Smooth muscle cell (in vitro differentiated cells): ENCODE measurements around the gene SALL1. TPM values are rescaled to one million over a fixed set of nuclear protein-coding genes. Genes with fewer than 3 reads are reported as not detected.

Experiments
- DNase-seq: peaks from one replicate; lab custom pipeline; 2025; ENCODE audit not compliant: unreplicated experiment; lab: John Stamatoyannopoulos, UW
- H2AFZ ChIP-seq: fragments of 200-600 bp; sonication (generic); 2 replicates; pipeline ENCODE4 v1.6.0; 2016; ENCODE audit warnings: antibody characterized with exemption, low read depth, mild to moderate bottlenecking
- H3F3A ChIP-seq: fragments of 200-600 bp; sonication (generic); 2 replicates; pipeline ENCODE4 v1.6.0; 2017; ENCODE audit warnings: antibody characterized with exemption, low read depth
- H3K27ac ChIP-seq: fragments of 200-600 bp; sonication (generic); 2 replicates; pipeline ENCODE4 v1.5.1; 2016; ENCODE audit warnings: low read depth, mild to moderate bottlenecking
- H3K27me3 ChIP-seq: fragments of 200-600 bp; sonication (generic); 2 replicates; pipeline ENCODE4 v1.6.1; 2016; ENCODE audit warnings: low read depth, mild to moderate bottlenecking
- H3K36me3 ChIP-seq: fragments of 200-600 bp; sonication (generic); 2 replicates; pipeline ENCODE4 v1.5.1; 2016; ENCODE audit warnings: low read depth
- H3K4me1 ChIP-seq: fragments of 200-600 bp; sonication (generic); 2 replicates; pipeline ENCODE4 v1.5.1; 2016; ENCODE audit warnings: low read depth
- H3K4me2 ChIP-seq: fragments of 200-600 bp; sonication (generic); 2 replicates; pipeline ENCODE4 v1.6.0; 2016; ENCODE audit warnings: mild to moderate bottlenecking
- H3K4me3 ChIP-seq: fragments of 200-600 bp; sonication (generic); 2 replicates; pipeline ENCODE4 v1.5.1; 2016; ENCODE audit warnings: mild to moderate bottlenecking
- H3K79me2 ChIP-seq: fragments of 200-600 bp; sonication (generic); 2 replicates; pipeline ENCODE4 v1.6.0; 2016; ENCODE audit warnings: low read depth, mild to moderate bottlenecking
- H3K9ac ChIP-seq: fragments of 200-600 bp; sonication (generic); 2 replicates; pipeline ENCODE4 v1.6.0; 2016; ENCODE audit warnings: low read depth
- H3K9me3 ChIP-seq: fragments of 200-600 bp; sonication (generic); replicated peaks from 2 replicates; pipeline ENCODE4 v1.5.1; 2016; ENCODE audit warnings: low read depth
- H4K20me1 ChIP-seq: fragments of 200-600 bp; sonication (generic); 2 replicates; pipeline ENCODE4 v1.6.0; 2016; ENCODE audit warnings: low read depth
- CTCF ChIP-seq: fragments of 200-600 bp; sonication (generic); IDR thresholded peaks from 2 replicates; pipeline ENCODE4 v1.5.1; 2017; ENCODE audit warnings: borderline replicate concordance, mild to moderate bottlenecking, antibody characterized with exemption; ENCODE audit not compliant: insufficient read depth, poor library complexity, severe bottlenecking
- WGBS: methylation state at CpG from one replicate; pipeline ENCODE4 v1.1.7; 2016; ENCODE audit warnings: low lambda C conversion rate; 5-methylcytosine and 5-hydroxymethylcytosine counted together
- polyA plus RNA-seq: library from polyadenylated mRNA; unstranded; fragments of >200 nt; fragmentation: Nextera tagmentation; extraction: Ambion mirVana; gene quantifications from 2 replicates; pipeline ENCODE4 v1.2.1, GENCODE V29; 2016
- total RNA-seq: library from RNA; depleted of rRNA; stranded (reverse); fragments of >200 nt; gene quantifications from 2 replicates; pipeline ENCODE4 v1.2.3, GENCODE V29; 2014

Gene SALL1
- total and polyA plus RNA-seq, 2 experiments from 2014 or later, result 1.6 to 6.2 TPM

- no peaks in the 10 kb centered on the region for H3K79me2 ChIP-seq
- H3K36me3 ChIP-seq, result no peaks in the 10 kb centered on the region
- no peak overlapping the region for H3K9ac ChIP-seq
- no peak overlapping the region for H3K4me2 ChIP-seq
- H3K27ac ChIP-seq, result no peak overlapping the region
- no peaks in the 10 kb centered on the region for H3K27me3 ChIP-seq
- no peaks in the 10 kb centered on the region for H3K9me3 ChIP-seq
- H3F3A ChIP-seq, result no peaks in the 10 kb centered on the region
- no peak overlapping the region for H3K4me3 ChIP-seq
- H3K4me1 ChIP-seq, result peaks cover 16% of the 10 kb centered on the region
- no peaks in the 10 kb centered on the region for H4K20me1 ChIP-seq
- no peak overlapping the region for H2AFZ ChIP-seq
- DNase-seq, result no peak
- WGBS, result 82% methylated on average over 4 of the region's 4 CpGs
- TF ChIP-seq CTCF, result no peak
Observed at GRCh38 chr16:51180719-51181502, 29.8 kb upstream of the SALL1 start.

GRCh38 chr16:51175081-51175480 lies 24.0 kb upstream of the SALL1 start:
- Histone ChIP-seq H4K20me1 (no peaks in the 10 kb centered on the region), H3K27me3 (no peaks in the 10 kb centered on the region), H3F3A (no peaks in the 10 kb centered on the region), H3K9ac (no peak overlapping the region), H3K4me3 (no peak overlapping the region), H3K9me3 (no peaks in the 10 kb centered on the region), H3K79me2 (no peaks in the 10 kb centered on the region), H3K4me2 (no peak overlapping the region), H3K27ac (no peak overlapping the region), H3K36me3 (no peaks in the 10 kb centered on the region), H3K4me1 (peaks cover 8% of the 10 kb centered on the region), H2AFZ (no peak overlapping the region)
- TF ChIP-seq CTCF, result no peak
- no peak for DNase-seq
- WGBS, result 79% methylated on average over 3 of the region's 3 CpGs

GRCh38 chr16:51172368-51172767 lies 21.3 kb upstream of the SALL1 start:
- WGBS, result 94% methylated on average over 5 of the region's 5 CpGs
- no peak for DNase-seq
- no peaks in the 10 kb centered on the region for H3K36me3 ChIP-seq
- no peaks in the 10 kb centered on the region for H3K4me1 ChIP-seq
- H3K27me3 ChIP-seq, result no peaks in the 10 kb centered on the region
- H3K9ac ChIP-seq, result no peak overlapping the region
- H3K4me2 ChIP-seq, result no peak overlapping the region
- H3F3A ChIP-seq, result no peaks in the 10 kb centered on the region
- no peak overlapping the region for H3K4me3 ChIP-seq
- no peaks in the 10 kb centered on the region for H3K9me3 ChIP-seq
- no peak overlapping the region for H3K27ac ChIP-seq
- no peaks in the 10 kb centered on the region for H3K79me2 ChIP-seq
- no peak for TF ChIP-seq CTCF
- no peaks in the 10 kb centered on the region for H4K20me1 ChIP-seq
- no peak overlapping the region for H2AFZ ChIP-seq

- H3K9ac ChIP-seq, result no peak overlapping the region
- H3K4me2 ChIP-seq, result no peak overlapping the region
- no peak overlapping the region for H2AFZ ChIP-seq
- H3F3A ChIP-seq, result no peaks in the 10 kb centered on the region
- H3K36me3 ChIP-seq, result no peaks in the 10 kb centered on the region
- no peak overlapping the region for H3K4me3 ChIP-seq
- H3K4me1 ChIP-seq, result no peaks in the 10 kb centered on the region
- TF ChIP-seq CTCF, result no peak
- 85% methylated on average over 2 of the region's 2 CpGs for WGBS
- no peaks in the 10 kb centered on the region for H3K27me3 ChIP-seq
- no peaks in the 10 kb centered on the region for H4K20me1 ChIP-seq
- H3K79me2 ChIP-seq, result no peaks in the 10 kb centered on the region
- H3K27ac ChIP-seq, result no peak overlapping the region
- no peaks in the 10 kb centered on the region for H3K9me3 ChIP-seq
- no peak for DNase-seq
Observed at GRCh38 chr16:51168755-51169154, 17.7 kb upstream of the SALL1 start.
